ENCODE results near the gene ETHE1.

DNA sequence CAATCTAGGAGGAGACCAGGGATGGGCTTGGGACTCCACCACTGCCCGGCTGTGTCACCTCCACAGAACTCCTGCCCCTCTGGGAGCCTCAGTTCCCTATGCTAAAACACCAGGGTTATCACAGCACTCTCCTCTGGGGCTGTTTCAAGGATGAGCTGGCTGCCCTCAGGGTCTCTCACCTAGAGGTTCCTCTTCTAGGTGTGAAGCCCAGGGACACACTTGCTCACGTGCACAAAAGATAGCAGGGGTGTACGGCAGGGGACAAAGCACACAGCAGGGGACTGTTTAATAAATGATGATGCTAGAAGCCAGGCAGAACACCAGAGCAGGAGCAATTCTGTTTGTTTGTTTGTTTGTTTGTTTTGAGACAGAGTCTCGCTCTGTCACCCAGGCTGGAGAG lies 44.8 kb downstream of the ETHE1 start:
- TF ChIP-seq CTCF (IDR thresholded peaks at IDR 0.05) (no peak), EZH2 (IDR thresholded peaks at IDR 0.05; ENCODE audit: borderline replicate concordance, insufficient read depth, low read depth, low read length, poor library complexity, severe bottlenecking) (no peak)

All from B cell (primary cell).